Spleen (tissue), 7 donors: ENCODE results near the gene ALDH1A3.

Experiments
- CTCF ChIP-seq, 11 experiments: fragments of 200-600 bp in 7 of 11; fragments of 450-650 bp in 4 of 11; sonication (generic) in 4 of 11; IDR thresholded peaks in 8 of 11; conservative IDR thresholded peaks in 3 of 11; 1 replicate in 7 of 11; 2 replicates in 4 of 11; pipeline versions ENCODE4 v1.4.0 to v1.8.0; 2016 to 2021; ENCODE audit warnings: antibody characterized with exemption in 11 of 11, inconsistent platforms in 4 of 11, mild to moderate bottlenecking in 1 of 11
- POLR2A ChIP-seq, 3 donors: fragments of 450-650 bp; IDR thresholded peaks; one replicate each; pipeline ENCODE4 v1.5.1; 2017; ENCODE audit warnings: antibody characterized with exemption in 3 of 3, mild to moderate bottlenecking in 1 of 3
- donor health status: DM: no; HTN: no; CAD: no; lungs with moderate emphysema.
- donor health status: DM: no; HTN: no; CAD: no.
- donor health status: DM: no; HTN: no; CAD: no.

GRCh38 chr15:100939791-100940190, 60.2 kb downstream of the ALDH1A3 start:
- no peak for TF ChIP-seq POLR2A (IDR thresholded peaks at IDR 0.05)
- no peak for TF ChIP-seq CTCF (IDR thresholded peaks at IDR 0.05 in 8 of 11, conservative IDR thresholded peaks at IDR 0.05 in 3 of 11)
